SK-N-DZ (cell line): Measurements from ENCODE around the gene KRTAP4-3. TPM values are rescaled to one million over a fixed set of nuclear protein-coding genes. Genes with fewer than 3 reads are reported as not detected.
"Not testable (repeated sequence)": the region's sequence is repeated elsewhere in the genome, so short reads cannot be mapped to it uniquely, and the experiment has no call there.

Source experiments
- DNase-seq: peaks from one replicate; pipeline ENCODE4 v3.0.0-alpha.2; 2015; ENCODE audit warnings: low spot score
- polyA plus RNA-seq, 2 experiments: library from polyadenylated mRNA; depleted of rRNA; stranded (reverse); fragments of >200 nt; gene quantifications; 2 replicates each; pipeline ENCODE4 v1.2.3, GENCODE V29; 2014

The KRTAP4-3 gene
- not detected in 2 replicates for polyA plus RNA-seq (2014; cell fraction: cytosol; rRNA removed)
- polyA plus RNA-seq (2014; cell fraction: nucleus; rRNA removed): not detected in 2 replicates

DNA sequence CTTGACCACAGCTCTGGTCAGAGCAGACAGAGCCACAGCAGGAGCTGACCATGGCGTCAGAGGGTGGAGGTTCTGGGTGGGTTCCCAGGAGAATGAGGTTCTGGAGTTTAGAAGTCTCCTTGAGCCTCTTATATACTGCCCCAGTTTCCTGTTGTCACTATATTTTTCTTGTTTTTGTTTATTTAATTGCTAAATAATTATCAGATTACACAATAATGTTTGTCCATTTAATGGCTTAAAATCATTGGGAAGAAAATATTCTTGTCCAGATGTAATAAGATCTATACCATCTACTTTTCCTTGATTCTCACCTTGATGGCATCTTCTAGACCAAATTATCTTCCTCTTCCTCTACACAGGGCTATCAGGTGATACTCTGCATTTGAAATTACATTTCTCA, at the start of gene KRTAP4-3:
TSS of gene KRTAP4-3 (minus strand) at position 101 of the 400 bp plus-strand sequence. CDS start at position 52, 49 bp downstream.
- no peak for DNase-seq

DNA sequence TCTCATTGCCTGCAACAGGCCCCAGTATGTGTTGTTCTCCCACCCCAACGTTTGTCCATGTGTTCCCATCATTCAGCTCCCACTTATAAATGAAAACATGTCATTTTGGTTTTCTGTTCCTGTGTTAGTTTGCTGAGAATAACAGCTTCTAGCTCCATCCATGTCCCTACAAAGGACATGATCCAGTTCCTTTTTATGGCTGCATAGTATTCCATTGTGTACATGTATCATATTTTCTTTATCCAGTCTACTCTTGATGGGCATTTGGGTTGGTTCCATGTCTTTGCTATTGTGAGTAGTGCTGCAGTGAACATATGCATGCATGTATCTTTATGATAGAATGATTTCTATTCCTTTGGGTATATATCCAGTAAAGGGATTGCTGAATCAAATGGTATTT, 47.7 kb upstream of the KRTAP4-3 start:
- DNase-seq: no peak

DNA sequence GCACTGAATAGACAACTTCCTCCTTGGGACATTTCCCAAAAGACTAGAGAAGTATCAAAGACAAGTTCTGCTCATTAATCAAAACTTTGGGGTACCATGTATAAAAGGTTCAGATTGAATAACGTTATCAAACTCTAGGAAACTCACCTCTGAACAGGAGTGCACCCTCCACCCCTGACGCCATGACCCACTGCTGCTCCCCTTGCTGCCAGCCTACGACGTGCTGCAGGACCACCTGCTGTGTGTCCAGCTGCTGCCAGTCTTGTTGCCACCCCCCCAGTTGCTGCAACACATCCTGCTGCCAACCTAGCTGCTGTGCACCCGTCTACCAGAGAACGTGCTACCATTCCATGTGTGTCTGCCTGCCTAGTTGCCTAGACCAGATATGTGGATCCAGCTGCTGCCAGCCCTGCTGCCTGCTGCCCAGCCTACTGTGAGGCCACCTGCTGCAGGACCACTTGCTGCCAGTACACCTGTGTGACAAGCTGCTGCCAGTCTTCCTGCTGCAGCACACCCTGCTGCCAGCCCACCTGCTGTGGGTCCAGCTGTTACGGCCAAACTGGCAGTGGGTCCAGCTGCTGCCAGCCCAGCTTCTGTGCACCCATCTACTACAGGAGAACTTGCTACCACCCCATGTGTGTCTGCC, 44.6 kb upstream of the KRTAP4-3 start:
- no peak for DNase-seq

DNA sequence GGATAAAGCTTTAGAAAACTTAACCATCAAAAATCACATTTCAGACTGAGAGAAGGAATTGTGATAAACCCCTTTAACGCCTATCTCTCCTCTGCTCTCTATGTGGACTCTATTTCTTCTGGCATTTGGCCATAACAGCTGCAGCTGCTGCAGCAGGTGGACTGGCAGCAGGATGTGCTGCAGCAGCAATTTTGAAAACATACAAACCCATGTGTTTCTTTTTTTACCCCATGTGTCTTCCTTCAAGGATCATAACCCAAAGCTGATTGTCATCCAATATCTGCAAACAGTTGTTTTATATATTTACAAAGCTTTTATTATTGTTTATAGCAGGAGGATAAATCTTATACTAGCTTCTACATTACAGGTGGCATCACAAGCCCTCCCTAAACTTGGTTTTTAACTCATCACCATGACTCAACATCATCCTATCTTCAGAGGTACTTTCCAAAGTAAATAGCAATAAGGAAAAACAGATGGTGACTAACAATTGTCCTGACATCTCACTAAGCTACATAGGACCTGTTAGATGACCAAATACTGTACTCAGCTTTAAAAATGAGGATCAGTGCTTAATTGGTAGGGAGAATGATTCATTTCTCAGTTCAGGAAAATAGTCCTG, 43.9 kb upstream of the KRTAP4-3 start:
- DNase-seq: no peak

DNA sequence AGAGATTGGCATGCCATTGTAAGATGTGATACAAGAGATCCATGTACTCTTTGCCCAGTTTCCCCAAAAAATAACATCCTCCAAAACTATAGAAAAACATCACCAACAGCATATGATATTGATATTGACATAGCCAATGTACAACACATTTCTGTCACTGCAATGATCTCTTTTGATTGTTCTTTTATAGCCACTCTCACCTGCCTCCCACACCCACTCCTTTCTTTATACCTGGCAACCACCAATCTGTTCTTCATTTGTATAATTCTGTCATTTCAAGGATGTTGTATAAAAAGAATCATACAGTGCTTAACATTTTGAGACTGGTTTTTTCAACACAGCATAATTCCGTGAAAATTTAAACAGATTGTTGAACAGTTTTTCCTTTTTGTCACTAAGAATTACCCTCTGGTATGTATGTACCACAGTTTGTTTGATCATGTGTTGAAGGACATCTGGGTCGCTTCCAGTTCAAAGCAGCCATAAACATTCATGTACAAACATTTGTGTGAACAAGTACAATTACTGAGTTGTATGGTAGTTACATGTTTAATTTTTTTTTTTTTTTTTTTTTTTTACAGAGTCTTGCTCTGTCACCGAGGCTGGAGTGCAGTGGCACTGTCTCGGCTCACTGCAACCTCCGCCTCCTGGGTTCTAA, 31.5 kb upstream of the KRTAP4-3 start:
- DNase-seq: no peak

DNA sequence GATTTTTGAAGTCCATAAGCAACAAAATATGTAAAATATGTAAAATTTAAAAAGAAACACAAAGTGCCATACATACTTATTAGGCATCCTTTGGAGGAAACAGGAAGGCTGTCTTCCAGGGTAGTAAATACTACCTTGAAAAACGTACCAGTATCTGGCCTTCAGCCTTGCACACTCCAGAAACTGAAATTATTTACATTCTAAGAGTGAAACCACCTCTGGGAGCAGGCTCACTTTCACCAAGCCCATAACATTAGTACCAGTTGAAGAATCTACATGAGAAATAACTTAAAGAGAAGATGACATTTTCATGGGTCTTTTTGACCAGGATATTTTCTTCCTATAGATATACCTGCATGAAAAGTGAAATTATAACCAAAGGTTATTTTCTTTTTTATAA, 28.0 kb upstream of the KRTAP4-3 start:
- no peak for DNase-seq

DNA sequence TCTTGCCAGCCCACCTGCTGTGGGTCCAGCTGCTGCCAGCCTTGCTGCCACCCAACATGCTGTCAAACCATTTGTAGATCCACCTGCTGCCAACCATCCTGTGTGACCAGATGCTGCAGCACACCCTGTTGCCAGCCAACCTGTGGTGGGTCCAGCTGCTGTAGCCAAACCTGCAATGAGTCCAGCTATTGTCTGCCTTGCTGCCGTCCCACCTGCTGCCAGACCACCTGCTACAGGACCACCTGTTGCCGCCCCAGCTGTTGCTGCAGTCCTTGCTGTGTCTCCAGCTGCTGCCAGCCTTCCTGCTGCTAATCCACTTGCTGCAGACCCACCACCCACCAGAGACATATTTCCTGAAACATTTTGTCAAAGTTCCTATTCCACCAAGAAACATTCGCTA, 22.3 kb upstream of the KRTAP4-3 start:
- no peak for DNase-seq

DNA sequence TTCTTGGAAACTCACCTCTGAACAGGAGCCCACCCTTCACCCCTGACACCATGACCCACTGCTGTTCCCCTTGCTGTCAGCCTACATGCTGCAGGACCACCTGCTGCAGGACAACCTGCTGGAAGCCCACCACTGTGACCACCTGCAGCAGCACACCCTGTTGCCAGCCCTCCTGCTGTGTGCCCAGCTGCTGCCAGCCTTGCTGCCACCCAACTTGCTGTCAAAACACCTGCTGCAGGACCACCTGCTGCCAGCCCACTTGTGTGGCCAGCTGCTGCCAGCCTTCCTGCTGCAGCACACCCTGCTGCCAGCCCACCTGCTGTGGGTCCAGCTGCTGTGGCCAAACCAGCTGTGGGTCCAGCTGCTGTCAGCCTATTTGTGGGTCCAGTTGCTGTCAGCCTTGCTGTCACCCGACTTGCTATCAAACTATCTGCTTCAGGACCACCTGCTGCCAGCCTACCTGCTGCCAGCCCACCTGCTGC, 21.9 kb upstream of the KRTAP4-3 start, which contains the start of gene KRTAP9-1:
TSS of gene KRTAP9-1 (plus strand) at position 51 of the 482 bp plus-strand sequence. CDS start at position 51, 0 bp downstream.
- not testable (repeated sequence) for DNase-seq

DNA sequence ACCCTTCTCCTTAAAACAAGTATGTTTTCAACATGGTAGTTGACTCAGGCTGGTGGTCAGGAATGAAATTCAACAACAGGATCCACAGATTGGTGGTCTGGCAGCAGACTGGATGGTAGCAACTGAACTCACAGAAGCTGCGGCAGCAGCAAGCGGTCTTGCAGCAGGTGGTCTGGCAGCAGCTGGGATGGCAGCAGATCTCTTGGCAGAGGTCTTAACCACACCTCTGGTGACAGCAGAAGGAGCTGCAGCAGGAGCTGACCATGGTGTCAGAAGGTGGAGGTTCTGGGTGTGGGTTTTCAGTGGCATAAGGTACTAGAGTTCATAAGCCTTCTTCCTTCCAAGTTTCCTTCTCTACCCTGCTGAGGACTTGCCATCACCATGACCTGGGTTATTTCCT, 18.9 kb upstream of the KRTAP4-3 start:
- DNase-seq: no peak

DNA sequence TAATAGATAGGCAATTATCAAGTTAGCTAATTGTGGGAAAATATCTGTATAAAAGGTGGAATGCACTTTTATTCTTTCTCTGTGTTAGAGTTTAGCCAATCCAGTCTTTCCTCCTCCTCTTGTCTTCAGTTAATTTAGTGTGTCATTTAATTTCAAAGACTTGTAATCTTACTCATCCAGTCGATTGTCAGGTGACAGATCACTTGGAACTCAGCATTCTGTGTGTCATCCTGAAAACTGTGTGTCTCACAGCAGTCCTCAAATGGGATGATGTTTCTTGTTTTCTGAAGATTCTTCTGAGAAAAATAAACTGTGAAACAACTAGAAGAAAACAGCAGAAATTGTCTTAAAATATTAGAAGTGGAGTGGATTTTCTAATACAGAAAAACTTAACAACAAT, 17.0 kb upstream of the KRTAP4-3 start:
- no peak for DNase-seq

DNA sequence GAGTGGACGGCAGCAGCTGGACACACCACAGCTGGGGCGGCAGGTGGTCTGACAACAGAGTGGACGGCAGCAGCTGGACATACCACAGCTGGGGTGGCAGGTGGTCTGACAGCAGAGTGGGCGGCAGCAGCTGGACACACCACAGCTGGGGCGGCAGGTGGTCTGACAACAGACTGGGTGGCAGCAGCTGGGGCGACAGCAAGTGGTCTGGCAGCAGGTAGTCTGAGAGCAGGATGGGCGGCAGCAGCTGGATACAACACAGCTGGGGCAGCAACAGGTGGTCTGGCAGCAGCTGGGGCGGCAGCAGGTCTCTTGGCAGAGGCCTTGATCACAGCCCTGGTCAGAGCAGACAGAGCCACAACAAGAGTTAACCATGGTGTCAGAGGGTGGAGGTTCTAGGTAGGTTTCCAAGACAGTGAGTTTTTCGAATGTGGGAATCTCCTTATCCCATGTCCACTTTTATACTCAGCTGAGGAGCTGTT, 16.5 kb upstream of the KRTAP4-3 start, which contains the start of gene KRTAP4-1:
TSS of gene KRTAP4-1 (minus strand) at position 432 of the 482 bp plus-strand sequence. CDS start at position 375, 57 bp downstream.
- no peak for DNase-seq

DNA sequence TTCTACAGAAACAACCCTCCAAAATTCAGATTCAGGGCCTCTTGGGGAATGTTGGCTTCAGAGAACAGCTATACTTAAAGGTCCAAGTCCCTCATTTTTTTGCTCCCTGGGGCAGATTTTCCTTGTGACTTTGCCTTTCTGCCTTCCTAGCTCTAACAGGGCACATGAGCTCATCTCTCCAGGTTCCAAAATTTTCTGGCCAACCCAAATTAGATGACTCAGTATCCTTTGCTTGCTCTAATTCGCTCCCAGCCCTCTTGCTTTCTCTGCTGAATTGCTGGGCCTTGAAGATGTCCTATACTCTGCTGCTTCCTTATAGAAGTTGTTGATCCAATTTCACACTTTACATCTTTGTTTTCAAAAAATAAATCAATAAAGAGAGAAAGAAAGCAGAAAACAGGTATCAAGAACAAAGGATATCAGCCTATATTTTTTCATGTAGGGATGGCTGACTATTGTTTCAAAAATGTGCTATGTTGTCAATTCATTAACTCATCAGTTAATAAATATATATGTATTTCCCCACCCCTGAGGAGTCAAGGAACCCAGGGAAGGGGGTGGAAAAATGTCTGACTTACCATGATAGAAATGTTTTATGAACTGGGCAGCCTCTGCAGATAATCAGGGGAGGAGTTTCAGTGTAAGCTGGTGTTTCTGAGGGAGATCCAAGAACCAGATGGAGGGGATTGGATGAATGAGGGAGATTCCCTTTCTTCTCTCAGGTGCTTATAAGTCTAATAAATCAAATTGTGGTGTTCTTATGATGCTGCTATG, 11.0 kb upstream of the KRTAP4-3 start:
- no peak for DNase-seq

DNA sequence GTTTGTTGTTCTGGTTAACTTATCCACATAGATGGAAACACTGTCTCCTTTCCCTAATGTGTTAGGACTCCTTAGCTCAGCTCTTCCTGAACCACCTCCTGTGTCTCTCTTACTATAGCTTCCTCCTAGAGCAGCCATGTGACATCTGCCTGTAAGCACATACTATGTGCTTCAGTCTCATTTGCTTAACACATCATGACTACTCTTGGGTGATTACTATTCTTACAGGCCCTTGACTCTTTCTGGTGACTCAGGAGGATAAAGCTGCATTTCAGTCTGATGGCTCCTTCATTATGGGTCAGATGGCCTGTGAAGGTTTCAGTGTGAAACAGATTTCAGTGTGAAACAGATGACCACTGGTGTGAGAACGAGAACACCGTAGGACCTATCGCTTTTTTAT, 10.3 kb upstream of the KRTAP4-3 start:
- DNase-seq: no peak

DNA sequence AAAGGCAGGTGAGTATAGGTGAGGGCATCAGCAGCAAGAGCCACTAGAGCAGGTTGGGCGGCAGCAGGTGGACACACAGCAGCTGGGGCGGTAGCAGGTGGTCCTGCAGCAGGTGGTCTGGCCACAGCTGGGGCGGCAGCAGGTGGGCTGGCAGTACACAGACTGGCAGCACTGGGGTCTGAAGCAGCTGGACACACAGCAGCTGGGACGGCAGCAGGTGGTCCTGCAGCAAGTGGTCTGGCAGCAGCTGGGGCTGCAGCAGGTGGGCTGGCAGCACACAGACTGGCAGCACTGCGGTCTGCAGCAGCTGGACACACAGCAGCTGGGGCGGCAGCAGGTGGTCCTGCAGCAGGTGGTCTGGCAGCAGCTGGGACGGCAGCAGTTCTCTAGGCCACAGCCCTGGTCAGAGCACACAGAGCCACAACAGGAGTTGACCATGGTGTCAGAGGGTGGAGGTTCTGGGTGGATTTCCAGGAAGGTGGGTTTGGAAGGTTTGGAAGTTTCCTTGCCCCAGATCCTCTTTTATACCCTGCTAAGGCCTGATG, 9.8 kb upstream of the KRTAP4-3 start, which contains the start of gene KRTAP4-2:
TSS of gene KRTAP4-2 (minus strand) at position 495 of the 545 bp plus-strand sequence. CDS start at position 438, 57 bp downstream.
- DNase-seq: no peak

DNA sequence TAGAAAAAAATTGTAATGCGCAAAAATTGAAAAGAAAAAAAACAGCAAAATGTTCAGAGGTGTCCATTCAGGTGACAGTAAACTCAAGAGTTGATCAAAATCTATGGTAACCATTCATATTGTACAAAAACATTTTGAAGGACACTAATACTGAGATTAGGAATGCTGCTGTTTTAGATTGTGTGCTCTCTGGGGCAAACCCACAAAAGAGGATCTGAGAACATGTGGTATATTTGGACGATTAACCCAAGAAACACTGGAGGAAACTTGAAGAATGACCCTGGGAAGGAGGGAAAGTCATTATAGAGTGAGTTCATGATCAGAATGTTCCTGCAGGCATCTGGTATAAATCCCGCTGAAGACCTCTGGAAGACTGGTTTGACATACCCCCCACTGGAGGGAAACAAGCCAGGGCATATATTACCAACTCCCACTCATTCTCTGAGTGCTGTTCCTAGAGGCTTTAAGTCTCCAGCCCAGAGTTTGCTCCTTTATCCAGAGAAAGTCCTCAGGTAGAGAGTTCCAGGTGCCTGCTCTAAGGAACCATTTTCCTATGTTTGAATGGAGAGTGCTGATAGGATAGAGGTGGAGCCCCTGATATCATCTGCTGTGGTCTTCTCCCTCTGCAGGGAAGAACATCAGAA, 8.8 kb upstream of the KRTAP4-3 start:
- no peak for DNase-seq

DNA sequence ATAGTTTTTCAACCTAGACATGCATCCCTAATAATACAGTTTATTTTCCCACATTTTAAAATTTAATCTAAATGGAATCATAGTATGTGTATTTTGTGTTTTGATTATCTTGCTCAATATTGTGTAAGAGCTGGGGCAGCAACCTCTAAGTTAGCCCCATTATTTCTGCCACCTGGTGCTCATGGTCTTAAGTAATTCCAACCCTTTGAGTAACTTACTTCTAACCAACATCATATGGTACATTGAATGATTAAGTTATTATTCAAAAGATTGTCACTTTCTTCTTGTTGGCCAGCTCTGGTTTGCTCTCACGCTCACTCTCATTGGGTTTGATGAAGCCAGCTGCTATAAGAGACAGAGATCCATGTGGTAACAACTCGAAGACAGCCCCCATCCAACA, 3.9 kb upstream of the KRTAP4-3 start:
- DNase-seq: no peak

DNA sequence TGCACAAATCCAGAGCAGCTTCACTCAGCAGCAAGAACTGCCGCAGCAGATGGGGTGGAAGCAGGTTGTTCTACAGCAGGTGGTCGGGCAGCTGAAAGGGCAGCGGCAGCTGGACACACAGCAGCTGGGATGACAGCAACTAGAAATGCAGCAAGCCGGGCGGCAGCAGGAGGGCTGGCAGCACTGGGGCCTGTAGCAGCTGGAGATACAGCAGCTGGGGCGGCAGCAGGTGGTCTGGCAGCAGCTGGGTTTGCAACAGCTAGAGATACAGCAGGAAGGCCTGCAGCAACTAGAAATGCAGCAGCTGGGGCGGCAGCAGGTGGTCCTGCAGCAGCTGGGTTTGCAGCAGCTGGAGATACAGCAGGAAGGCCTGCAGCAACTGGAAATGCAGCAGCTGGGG, 460 bp downstream of the KRTAP4-3 start:
- DNase-seq: no peak

DNA sequence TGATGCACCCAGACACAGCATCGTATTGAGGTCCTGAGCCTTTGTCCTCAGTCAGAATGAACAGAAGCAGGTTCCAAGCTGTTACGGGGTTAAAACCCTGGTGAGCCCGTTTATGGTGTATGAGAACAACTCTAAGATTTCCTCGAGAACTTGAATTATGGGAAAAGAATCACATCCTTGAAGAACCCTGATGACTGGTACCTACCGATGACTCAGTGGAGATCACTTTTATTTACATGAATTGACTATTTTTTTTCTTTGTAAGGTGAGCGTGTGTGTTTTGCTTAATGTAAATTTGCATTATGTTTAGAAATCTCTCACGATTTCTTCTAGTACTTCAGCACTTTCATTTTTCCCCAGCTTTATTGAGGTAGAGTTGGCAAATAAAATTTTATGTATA, 4.2 kb downstream of the KRTAP4-3 start:
- no peak for DNase-seq

DNA sequence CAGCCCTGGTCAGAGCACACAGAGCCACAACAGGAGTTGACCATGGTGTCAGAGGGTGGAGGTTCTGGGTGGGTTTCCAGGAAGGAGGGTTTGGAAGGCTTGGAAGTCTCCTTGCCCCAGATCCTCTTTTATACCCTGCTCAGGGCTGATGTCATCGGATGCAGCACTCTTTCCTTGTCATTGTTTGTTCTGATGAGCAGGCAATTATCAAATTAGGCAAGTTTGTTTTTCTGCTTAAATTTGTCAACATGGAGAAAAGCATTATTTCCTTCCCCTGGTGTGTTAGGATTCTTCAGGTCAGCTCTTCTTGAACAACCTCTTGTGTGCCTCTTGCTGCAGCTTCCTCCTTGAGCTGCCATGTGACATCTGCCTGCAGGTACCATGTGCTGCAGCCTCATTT, 7.4 kb downstream of the KRTAP4-3 start, which contains the start of gene KRTAP4-4:
TSS of gene KRTAP4-4 (minus strand) at position 101 of the 400 bp plus-strand sequence. CDS start at position 44, 57 bp downstream.
- no peak for DNase-seq

DNA sequence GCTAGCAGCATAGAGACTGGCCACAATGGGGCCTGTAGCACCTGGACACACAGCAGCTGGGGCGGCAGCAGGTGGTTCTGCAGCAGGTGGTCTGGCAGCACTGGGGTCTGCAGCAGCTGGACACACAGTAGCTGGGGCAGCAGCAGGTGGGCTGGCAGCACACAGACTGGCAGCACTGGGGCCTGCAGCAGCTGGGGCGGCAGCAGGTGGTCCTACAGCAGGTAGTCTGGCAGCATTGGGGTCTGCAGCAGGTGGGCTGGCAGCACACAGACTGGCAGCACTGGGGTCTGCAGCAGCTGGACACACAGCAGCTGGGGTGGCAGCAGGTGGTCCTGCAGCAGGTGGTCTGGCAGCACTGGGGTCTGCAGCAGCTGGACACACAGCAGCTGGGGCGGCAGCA, 7.8 kb downstream of the KRTAP4-3 start:
- not testable (repeated sequence) for DNase-seq
